ENCODE measurements around the gene DVL2. TPM values are rescaled to one million over a fixed set of nuclear protein-coding genes. Genes with fewer than 3 reads are reported as not detected.
"Not testable (repeated sequence)": the region's sequence is repeated elsewhere in the genome, so short reads cannot be mapped to it uniquely, and the experiment has no call there.

The DVL2 gene
- total RNA-seq, 1 donor from 2014 or later = 99.7 TPM

GRCh38 chr17:7184647-7185046, 49.7 kb downstream of the DVL2 start:
- Mint-ChIP-seq H3K27me3 (ENCODE audit: unreplicated experiment) (no peaks in the 10 kb centered on the region), H3K4me3 (ENCODE audit: unreplicated experiment) (no peak overlapping the region), H3K36me3 (ENCODE audit: unreplicated experiment) (peaks cover 16% of the 10 kb centered on the region), H3K27ac (ENCODE audit: unreplicated experiment) (no peak overlapping the region), H3K9me3 (ENCODE audit: unreplicated experiment) (no peaks in the 10 kb centered on the region), H3K4me1 (ENCODE audit: unreplicated experiment) (no peaks in the 10 kb centered on the region)
- no peak for TF ChIP-seq CTCF (IDR thresholded peaks at IDR 0.05)
- DNase-seq (ENCODE audit: extremely low spot score, unreplicated experiment) = no peak

- TF ChIP-seq CTCF (IDR thresholded peaks at IDR 0.05) = no peak
- peaks cover 13% of the 10 kb centered on the region for H3K36me3 Mint-ChIP-seq (ENCODE audit: unreplicated experiment)
- H3K27ac Mint-ChIP-seq (ENCODE audit: unreplicated experiment) = no peak overlapping the region
- DNase-seq (ENCODE audit: extremely low spot score, unreplicated experiment) = no peak
- H3K4me3 Mint-ChIP-seq (ENCODE audit: unreplicated experiment) = no peak overlapping the region
- no peaks in the 10 kb centered on the region for H3K4me1 Mint-ChIP-seq (ENCODE audit: unreplicated experiment)
- no peaks in the 10 kb centered on the region for H3K27me3 Mint-ChIP-seq (ENCODE audit: unreplicated experiment)
- H3K9me3 Mint-ChIP-seq (ENCODE audit: unreplicated experiment) = no peaks in the 10 kb centered on the region
These were observed 50.2 kb downstream of the DVL2 start for GRCh38 chr17:7184091-7184488.

- no peaks in the 10 kb centered on the region for H3K9me3 Mint-ChIP-seq (ENCODE audit: unreplicated experiment)
- no peak overlapping the region for H3K4me3 Mint-ChIP-seq (ENCODE audit: unreplicated experiment)
- TF ChIP-seq CTCF (IDR thresholded peaks at IDR 0.05) = no peak
- H3K27me3 Mint-ChIP-seq (ENCODE audit: unreplicated experiment) = no peaks in the 10 kb centered on the region
- no peak overlapping the region for H3K27ac Mint-ChIP-seq (ENCODE audit: unreplicated experiment)
- DNase-seq (ENCODE audit: extremely low spot score, unreplicated experiment) = no peak
- peaks cover 11% of the 10 kb centered on the region for H3K36me3 Mint-ChIP-seq (ENCODE audit: unreplicated experiment)
- no peaks in the 10 kb centered on the region for H3K4me1 Mint-ChIP-seq (ENCODE audit: unreplicated experiment)
These were observed 50.8 kb downstream of the DVL2 start for GRCh38 chr17:7183433-7184090.

GRCh38 chr17:7182101-7182500, 52.2 kb downstream of the DVL2 start:
- H3K36me3 Mint-ChIP-seq (ENCODE audit: unreplicated experiment); DNase-seq (ENCODE audit: extremely low spot score, unreplicated experiment); H3K9me3 Mint-ChIP-seq (ENCODE audit: unreplicated experiment); H3K4me1 Mint-ChIP-seq (ENCODE audit: unreplicated experiment); H3K27ac Mint-ChIP-seq (ENCODE audit: unreplicated experiment); H3K27me3 Mint-ChIP-seq (ENCODE audit: unreplicated experiment); H3K4me3 Mint-ChIP-seq (ENCODE audit: unreplicated experiment): not testable (repeated sequence)

GRCh38 chr17:7179317-7180254, 54.7 kb downstream of the DVL2 start, which contains the start of gene ASGR1:
Gene ASGR1 (minus strand): TSS chr17:7179370. CDS start chr17:7178563, 807 bp downstream.
- Mint-ChIP-seq H3K36me3 (ENCODE audit: unreplicated experiment) (no peaks in the 10 kb centered on the region), H3K4me1 (ENCODE audit: unreplicated experiment) (no peaks in the 10 kb centered on the region), H3K27me3 (ENCODE audit: unreplicated experiment) (peaks cover 6% of the 10 kb centered on the region), H3K4me3 (ENCODE audit: unreplicated experiment) (no peak within 1 kb of the TSS), H3K9me3 (ENCODE audit: unreplicated experiment) (no peaks in the 10 kb centered on the region), H3K27ac (ENCODE audit: unreplicated experiment) (no peak within 1 kb of the TSS)
- DNase-seq (ENCODE audit: extremely low spot score, unreplicated experiment) = no peak
- TF ChIP-seq CTCF (IDR thresholded peaks at IDR 0.05) = no peak

Data from osteocyte (in vitro differentiated cells).